Sigmoid colon (tissue), 3 donors: Measurements from ENCODE around the gene HRH1.

Source experiments
- POLR2A ChIP-seq, 2 donors: fragments of 450-650 bp; IDR thresholded peaks; one replicate each; pipeline ENCODE4 v1.6.1; 2016; ENCODE audit warnings: antibody characterized with exemption in 2 of 2, mild to moderate bottlenecking in 2 of 2, moderate library complexity in 2 of 2
- TF ChIP-seq, protein P1 (sequence below), 4 experiments: fragments of 450-650 bp in 3 of 4; fragments of 200-600 bp in 1 of 4; IDR thresholded peaks; one replicate each; pipeline ENCODE4 v1.5.1; 2016 to 2019; ENCODE audit warnings: antibody characterized with exemption in 4 of 4, mild to moderate bottlenecking in 3 of 4, moderate library complexity in 2 of 4

- TF ChIP-seq POLR2A (IDR thresholded peaks at IDR 0.05) = no peak
- TF ChIP-seq, protein P1, sequence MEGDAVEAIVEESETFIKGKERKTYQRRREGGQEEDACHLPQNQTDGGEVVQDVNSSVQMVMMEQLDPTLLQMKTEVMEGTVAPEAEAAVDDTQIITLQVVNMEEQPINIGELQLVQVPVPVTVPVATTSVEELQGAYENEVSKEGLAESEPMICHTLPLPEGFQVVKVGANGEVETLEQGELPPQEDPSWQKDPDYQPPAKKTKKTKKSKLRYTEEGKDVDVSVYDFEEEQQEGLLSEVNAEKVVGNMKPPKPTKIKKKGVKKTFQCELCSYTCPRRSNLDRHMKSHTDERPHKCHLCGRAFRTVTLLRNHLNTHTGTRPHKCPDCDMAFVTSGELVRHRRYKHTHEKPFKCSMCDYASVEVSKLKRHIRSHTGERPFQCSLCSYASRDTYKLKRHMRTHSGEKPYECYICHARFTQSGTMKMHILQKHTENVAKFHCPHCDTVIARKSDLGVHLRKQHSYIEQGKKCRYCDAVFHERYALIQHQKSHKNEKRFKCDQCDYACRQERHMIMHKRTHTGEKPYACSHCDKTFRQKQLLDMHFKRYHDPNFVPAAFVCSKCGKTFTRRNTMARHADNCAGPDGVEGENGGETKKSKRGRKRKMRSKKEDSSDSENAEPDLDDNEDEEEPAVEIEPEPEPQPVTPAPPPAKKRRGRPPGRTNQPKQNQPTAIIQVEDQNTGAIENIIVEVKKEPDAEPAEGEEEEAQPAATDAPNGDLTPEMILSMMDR (IDR thresholded peaks at IDR 0.05) = no peak
Measured at GRCh38 chr3:11250902-11251806, 96.9 kb downstream of the HRH1 start.
